B cell (primary cell): Measurements from ENCODE around the gene SLIT3. TPM values are rescaled to one million over a fixed set of nuclear protein-coding genes. Genes with fewer than 3 reads are reported as not detected.

Experiments
- ATAC-seq: fragments of 200-7000 bp; cut with Tn5 transposase; one replicate; pipeline ENCODE4 v1.10.0; 2021; ENCODE audit warnings: low read depth, mild to moderate bottlenecking, moderate number of reproducible peaks, moderate library complexity
- CTCF ChIA-PET: fragments of 350-600 bp; sonication (Branson Sonifier 250); formaldehyde crosslinking; loops from one replicate; lab custom pipeline; 2021; ENCODE audit warnings: antibody characterized with exemption, inconsistent platforms; lab: Charles Lee
- POLR2A ChIA-PET: fragments of 350-600 bp; sonication (Branson Sonifier 250); formaldehyde crosslinking; loops from one replicate; lab custom pipeline; 2021; ENCODE audit warnings: antibody characterized with exemption; lab: Charles Lee
- DNase-seq: peaks from one replicate; pipeline ENCODE4 v3.0.0; 2013
- H2AFZ ChIP-seq: 2 replicates; pipeline ENCODE4 v1.6.1; 2012; ENCODE audit warnings: mild to moderate bottlenecking, low read depth, low read length; ENCODE audit not compliant: insufficient read depth, poor library complexity, severe bottlenecking
- H3K27ac ChIP-seq, 2 donors: 1 replicate in 1 of 2; 2 replicates in 1 of 2; pipeline ENCODE4 v1.5.1; 2012 to 2013; ENCODE audit warnings: low read length in 2 of 2, mild to moderate bottlenecking in 2 of 2, moderate library complexity in 1 of 2
- H3K27me3 ChIP-seq, 4 experiments: fragments of 200-600 bp in 1 of 4; sonication (generic) in 1 of 4; replicated peaks in 1 of 4; 1 replicate in 2 of 4; 2 replicates in 2 of 4; pipeline versions ENCODE4 v1.6.1 to v1.7.0; 2013 to 2016; ENCODE audit warnings: low read length in 3 of 4, mild to moderate bottlenecking in 2 of 4, mixed read lengths in 1 of 4, moderate library complexity in 1 of 4; ENCODE audit not compliant: insufficient read depth in 4 of 4, control insufficient read depth in 3 of 4; ENCODE audit errors: control extremely low read depth in 1 of 4
- H3K36me3 ChIP-seq, 2 experiments: replicated peaks in 1 of 2; 1 replicate in 1 of 2; 2 replicates in 1 of 2; pipeline versions ENCODE4 v1.6.1 to v1.7.1; 2013; ENCODE audit warnings: low read length in 1 of 2; ENCODE audit not compliant: insufficient read depth in 2 of 2, control insufficient read depth in 1 of 2; ENCODE audit errors: control extremely low read depth in 1 of 2, extremely low read depth in 1 of 2
- H3K4me1 ChIP-seq, 2 donors: fragments of 200-600 bp in 1 of 2; sonication (generic) in 1 of 2; 1 replicate in 1 of 2; 2 replicates in 1 of 2; pipeline versions ENCODE4 v1.5.1 to v1.6.1; 2013 to 2017; ENCODE audit warnings: low read length in 2 of 2; ENCODE audit not compliant: control insufficient read depth in 2 of 2, insufficient read depth in 2 of 2
- H3K4me2 ChIP-seq: replicated peaks from 2 replicates; pipeline ENCODE3; 2012; ENCODE audit warnings: mild to moderate bottlenecking, low read depth, low read length; ENCODE audit not compliant: poor library complexity, severe bottlenecking
- H3K4me3 ChIP-seq, 5 experiments: fragments of 200-600 bp in 1 of 5; sonication (generic) in 1 of 5; 1 replicate in 3 of 5; 2 replicates in 2 of 5; pipeline versions ENCODE4 v1.5.1 to v1.7.0; 2011 to 2016; ENCODE audit warnings: low read length in 4 of 5, mild to moderate bottlenecking in 4 of 5, low read depth in 2 of 5, control low read depth in 1 of 5, moderate library complexity in 1 of 5; ENCODE audit not compliant: insufficient read depth in 1 of 5; ENCODE audit errors: control extremely low read depth in 1 of 5, extremely low read depth in 1 of 5
- H3K79me2 ChIP-seq: fragments of 200-600 bp; sonication (generic); one replicate; pipeline ENCODE4 v1.6.0; 2016; ENCODE audit warnings: low read length; ENCODE audit not compliant: control insufficient read depth, insufficient read depth
- H3K9ac ChIP-seq: fragments of 200-600 bp; sonication (generic); 2 replicates; pipeline ENCODE4 v1.6.1; 2017; ENCODE audit warnings: mild to moderate bottlenecking, low read length, moderate library complexity
- H3K9me3 ChIP-seq, 3 donors: one replicate each; pipeline versions ENCODE4 v1.6.1 to v1.7.1; 2013; ENCODE audit warnings: low read length in 2 of 3; ENCODE audit not compliant: control insufficient read depth in 2 of 3, insufficient read depth in 1 of 3; ENCODE audit errors: control extremely low read depth in 1 of 3
- H4K20me1 ChIP-seq: 2 replicates; pipeline ENCODE4 v1.6.0; 2012; ENCODE audit warnings: mild to moderate bottlenecking, low read length; ENCODE audit not compliant: insufficient read depth, control insufficient read depth, poor library complexity, severe bottlenecking
- H3K27ac Mint-ChIP-seq: one replicate; pipeline ENCODE4 v1.8.0; 2021; ENCODE audit warnings: mixed read lengths
- H3K27me3 Mint-ChIP-seq: one replicate; pipeline ENCODE4 v1.8.0; 2021; ENCODE audit warnings: mixed read lengths
- H3K4me1 Mint-ChIP-seq: one replicate; pipeline ENCODE4 v1.8.0; 2021; ENCODE audit warnings: mixed read lengths
- H3K4me3 Mint-ChIP-seq: one replicate; pipeline ENCODE4 v1.8.0; 2021; ENCODE audit warnings: mixed read lengths
- H3K9me3 Mint-ChIP-seq: one replicate; pipeline ENCODE4 v1.8.0; 2022; ENCODE audit warnings: mixed read lengths; ENCODE audit not compliant: insufficient read depth
- CTCF ChIP-seq: fragments of 200-600 bp; IDR thresholded peaks from one replicate; pipeline ENCODE4 v1.8.0; 2022; ENCODE audit warnings: antibody characterized with exemption, mild to moderate bottlenecking
- EZH2 ChIP-seq: IDR thresholded peaks from 2 replicates; pipeline ENCODE4 v1.6.1; 2012; ENCODE audit warnings: borderline replicate concordance, low read depth, mild to moderate bottlenecking, moderate library complexity, low read length; ENCODE audit not compliant: insufficient read depth, poor library complexity, severe bottlenecking
- WGBS: methylation state at CpG from one replicate; pipeline ENCODE4 v1.1.5; 2013; ENCODE audit warnings: missing lambda C conversion rate; ENCODE audit not compliant: insufficient coverage; 5-methylcytosine and 5-hydroxymethylcytosine counted together
- intact Hi-C: fragments of 100-400 bp; cut with micrococcal nuclease; formaldehyde crosslinking; loops from one replicate; pipeline ENCODE4 v1.10.0; 2022
- polyA plus RNA-seq: library from polyadenylated mRNA; depleted of rRNA; stranded (reverse); fragments of >200 nt; gene quantifications from 2 replicates; pipeline ENCODE4 v1.2.3, GENCODE V29; 2012
- total RNA-seq, 2 donors: library from RNA; stranded (reverse); fragments of 120-200 nt in 1 of 2; gene quantifications; 1 replicate in 1 of 2; 2 replicates in 1 of 2; pipeline versions ENCODE4 v1.2.3 to v1.2.4, GENCODE V29; 2013 to 2022

Gene SLIT3
- total and polyA plus RNA-seq, 2 donors (not counting 1 experiment from before 2014, with no cell fraction given): not detected

GRCh38 chr5:168803541-168803940 is 497.4 kb downstream of the SLIT3 start:
- H3K79me2 ChIP-seq: no peaks in the 10 kb centered on the region
- no peak overlapping the region for H3K9ac ChIP-seq
- 82% methylated on average over 4 of the region's 4 CpGs for WGBS
- H2AFZ ChIP-seq: no peak overlapping the region
- Mint-ChIP-seq H3K27ac (no peak overlapping the region), H3K4me3 (no peak overlapping the region), H3K27me3 (peaks cover 12% of the 10 kb centered on the region), H3K4me1 (no peaks in the 10 kb centered on the region), H3K9me3 (no peaks in the 10 kb centered on the region)
- H3K4me1 ChIP-seq: no peaks in the 10 kb centered on the region
- ATAC-seq (no peak), DNase-seq (no peak)
- no peak for TF ChIP-seq EZH2
- TF ChIP-seq CTCF: no peak
- CTCF ChIA-PET: no interaction called here
- H3K4me3 ChIP-seq: no peak overlapping the region
- POLR2A ChIA-PET: no interaction called here
- H3K36me3 ChIP-seq: no peaks in the 10 kb centered on the region
- intact Hi-C loops: no loop called here
- no peaks in the 10 kb centered on the region for H3K9me3 ChIP-seq
- no peaks in the 10 kb centered on the region for H4K20me1 ChIP-seq
- no peaks in the 10 kb centered on the region for H3K27me3 ChIP-seq
- no peak overlapping the region for H3K27ac ChIP-seq
- H3K4me2 ChIP-seq: no peak overlapping the region

DNA sequence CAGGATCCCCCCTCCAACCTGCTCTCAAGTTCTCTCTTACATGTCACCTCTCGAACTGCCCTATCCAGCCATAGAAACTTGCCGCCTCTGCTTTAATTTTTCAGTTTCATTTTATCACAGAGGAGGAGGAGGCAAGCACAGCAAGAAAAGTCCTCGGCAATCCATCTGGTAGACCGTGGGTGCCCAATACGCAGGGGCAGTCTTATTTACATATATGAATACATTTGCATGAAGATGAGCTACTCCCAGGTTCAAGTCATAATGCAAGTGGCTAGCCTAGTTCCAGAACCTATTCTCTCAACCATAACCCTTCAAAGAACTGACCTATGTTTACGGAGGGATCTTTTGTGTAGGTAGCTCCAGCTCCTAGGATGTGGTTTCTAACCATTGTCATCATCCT is 498.6 kb downstream of the SLIT3 start:
- intact Hi-C loops: no loop called here
- no peak overlapping the region for H3K27ac ChIP-seq
- no CpG with 5 or more reads among the region's 6 CpGs for WGBS
- Mint-ChIP-seq H3K4me3 (no peak overlapping the region), H3K9me3 (no peaks in the 10 kb centered on the region), H3K4me1 (no peaks in the 10 kb centered on the region), H3K27ac (no peak overlapping the region), H3K27me3 (peaks cover 8% of the 10 kb centered on the region)
- H3K27me3 ChIP-seq: no peaks in the 10 kb centered on the region
- no peaks in the 10 kb centered on the region for H3K4me1 ChIP-seq
- TF ChIP-seq EZH2 (no peak), CTCF (no peak)
- H3K9me3 ChIP-seq: no peaks in the 10 kb centered on the region
- DNase-seq: no peak
- H3K79me2 ChIP-seq: no peaks in the 10 kb centered on the region
- no peak overlapping the region for H3K9ac ChIP-seq
- H4K20me1 ChIP-seq: no peaks in the 10 kb centered on the region
- H3K4me3 ChIP-seq: no peak overlapping the region
- H3K4me2 ChIP-seq: no peak overlapping the region
- CTCF ChIA-PET: no interaction called here
- no peaks in the 10 kb centered on the region for H3K36me3 ChIP-seq
- POLR2A ChIA-PET: no interaction called here
- H2AFZ ChIP-seq: no peak overlapping the region
- ATAC-seq: no peak
